ENCODE measurements around the gene NDUFS3.

Gene NDUFS3

DNA sequence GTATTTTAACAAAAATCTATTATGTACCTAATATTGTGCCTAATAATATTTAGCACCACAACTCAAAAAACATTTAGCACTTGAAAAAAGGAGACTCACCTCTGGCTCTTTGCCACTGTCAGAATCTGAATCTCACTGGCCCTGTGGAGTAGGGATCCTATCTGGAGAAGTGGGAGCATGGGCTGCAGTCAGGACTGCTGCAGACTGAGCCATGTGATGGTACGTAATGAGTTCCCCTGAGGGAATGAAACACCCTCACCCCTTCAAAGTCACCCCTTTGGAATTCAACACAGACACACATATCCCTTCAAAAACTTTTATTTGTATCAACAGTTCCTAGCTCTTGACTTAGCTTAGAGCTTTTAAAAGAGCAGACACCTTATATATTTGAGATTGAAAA, 7.0 kb upstream of the NDUFS3 start:
- Histone ChIP-seq H3K4me3 (ENCODE audit: insufficient read depth, low read depth, low read length, poor library complexity, severe bottlenecking) (no peak overlapping the region), H3K9me3 (ENCODE audit: control insufficient read depth, low read length) (no peaks in the 10 kb centered on the region), H3K36me3 (ENCODE audit: control insufficient read depth, insufficient read depth, low read length) (peaks cover 42% of the 10 kb centered on the region), H3K27ac (ENCODE audit: insufficient read depth, low read length, poor library complexity, severe bottlenecking) (no peak overlapping the region), H3K4me1 (ENCODE audit: control insufficient read depth, insufficient read depth, low read length, poor library complexity, severe bottlenecking) (no peaks in the 10 kb centered on the region), H3K27me3 (replicated peaks; ENCODE audit: control insufficient read depth, insufficient read depth, low read length, poor library complexity, severe bottlenecking) (no peaks in the 10 kb centered on the region)
- DNase-seq, result no peak

- H3K36me3 ChIP-seq (ENCODE audit: control insufficient read depth, insufficient read depth, low read length), result peaks cover 42% of the 10 kb centered on the region
- no peaks in the 10 kb centered on the region for H3K9me3 ChIP-seq (ENCODE audit: control insufficient read depth, low read length)
- no peak overlapping the region for H3K27ac ChIP-seq (ENCODE audit: insufficient read depth, low read length, poor library complexity, severe bottlenecking)
- H3K4me3 ChIP-seq (ENCODE audit: insufficient read depth, low read depth, low read length, poor library complexity, severe bottlenecking), result no peak overlapping the region
- peaks cover 7% of the 10 kb centered on the region for H3K4me1 ChIP-seq (ENCODE audit: control insufficient read depth, insufficient read depth, low read length, poor library complexity, severe bottlenecking)
- H3K27me3 ChIP-seq (replicated peaks; ENCODE audit: control insufficient read depth, insufficient read depth, low read length, poor library complexity, severe bottlenecking), result no peaks in the 10 kb centered on the region
- no peak for DNase-seq
Measured at GRCh38 chr11:47572715-47573255, 6.1 kb upstream of the NDUFS3 start.

DNA sequence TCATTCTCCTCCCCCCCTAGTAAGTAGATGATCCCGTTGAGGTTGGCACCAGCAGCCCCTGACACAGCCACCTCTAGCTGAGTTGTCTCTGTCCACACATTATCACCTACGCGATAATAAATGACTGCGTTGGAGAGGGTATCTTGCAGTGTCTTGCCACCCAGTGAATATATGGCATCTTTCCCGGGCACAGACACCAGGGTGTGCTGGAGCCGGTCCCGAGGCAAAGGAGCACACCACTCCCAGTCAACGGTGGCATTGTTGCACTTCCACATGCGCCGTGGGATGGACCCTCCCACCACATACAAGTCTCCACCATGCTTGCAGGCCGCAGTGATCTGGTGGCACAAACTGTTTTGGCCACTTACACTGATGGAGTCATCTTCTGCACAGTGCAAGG, 5.6 kb upstream of the NDUFS3 start:
- peaks cover 12% of the 10 kb centered on the region for H3K4me1 ChIP-seq (ENCODE audit: control insufficient read depth, insufficient read depth, low read length, poor library complexity, severe bottlenecking)

GRCh38 chr11:47577460-47578041, 1.3 kb upstream of the NDUFS3 start:
- Histone ChIP-seq H3K4me3 (ENCODE audit: insufficient read depth, low read depth, low read length, poor library complexity, severe bottlenecking) (no peak overlapping the region), H3K27ac (ENCODE audit: insufficient read depth, low read length, poor library complexity, severe bottlenecking) (peak overlapping the region; percentile 91), H3K36me3 (ENCODE audit: control insufficient read depth, insufficient read depth, low read length) (peaks cover 36% of the 10 kb centered on the region), H3K9me3 (ENCODE audit: control insufficient read depth, low read length) (no peaks in the 10 kb centered on the region), H3K4me1 (ENCODE audit: control insufficient read depth, insufficient read depth, low read length, poor library complexity, severe bottlenecking) (peaks cover 25% of the 10 kb centered on the region), H3K27me3 (replicated peaks; ENCODE audit: control insufficient read depth, insufficient read depth, low read length, poor library complexity, severe bottlenecking) (no peaks in the 10 kb centered on the region)
- DNase-seq, result no peak

More for the DNA sequence above, 5.6 kb upstream of the NDUFS3 start:
- Histone ChIP-seq H3K36me3 (ENCODE audit: control insufficient read depth, insufficient read depth, low read length) (peaks cover 42% of the 10 kb centered on the region), H3K9me3 (ENCODE audit: control insufficient read depth, low read length) (no peaks in the 10 kb centered on the region), H3K27me3 (replicated peaks; ENCODE audit: control insufficient read depth, insufficient read depth, low read length, poor library complexity, severe bottlenecking) (no peaks in the 10 kb centered on the region), H3K27ac (ENCODE audit: insufficient read depth, low read length, poor library complexity, severe bottlenecking) (no peak overlapping the region), H3K4me3 (ENCODE audit: insufficient read depth, low read depth, low read length, poor library complexity, severe bottlenecking) (no peak overlapping the region)
- DNase-seq, result no peak

DNA sequence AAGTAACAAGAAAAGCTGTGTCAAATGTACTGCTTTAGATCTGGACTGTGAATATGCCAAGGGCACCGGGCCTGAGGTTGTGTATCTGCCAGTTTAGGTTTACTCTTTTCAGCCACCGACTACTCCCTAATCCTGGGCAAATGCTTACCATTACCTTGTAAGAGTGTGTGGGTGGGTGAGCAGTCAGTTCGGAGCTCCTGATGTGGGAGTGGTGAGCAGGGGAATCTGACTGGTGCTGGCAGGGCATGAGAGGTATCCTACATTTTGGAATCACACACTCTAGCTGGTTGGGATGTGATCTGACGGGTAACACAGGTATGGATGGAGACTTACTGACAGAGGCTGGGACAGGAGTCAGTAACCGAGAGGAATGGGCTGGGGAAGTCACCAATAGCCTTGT, 5.0 kb downstream of the NDUFS3 start:
- Histone ChIP-seq H3K27me3 (replicated peaks; ENCODE audit: control insufficient read depth, insufficient read depth, low read length, poor library complexity, severe bottlenecking) (no peaks in the 10 kb centered on the region), H3K36me3 (ENCODE audit: control insufficient read depth, insufficient read depth, low read length) (peaks cover 35% of the 10 kb centered on the region), H3K9me3 (ENCODE audit: control insufficient read depth, low read length) (no peaks in the 10 kb centered on the region), H3K4me3 (ENCODE audit: insufficient read depth, low read depth, low read length, poor library complexity, severe bottlenecking) (no peak overlapping the region), H3K4me1 (ENCODE audit: control insufficient read depth, insufficient read depth, low read length, poor library complexity, severe bottlenecking) (peaks cover 11% of the 10 kb centered on the region), H3K27ac (ENCODE audit: insufficient read depth, low read length, poor library complexity, severe bottlenecking) (no peak overlapping the region)
- DNase-seq, result no peak

GRCh38 chr11:47586098-47586855, 7.4 kb downstream of the NDUFS3 start, which contains the start of gene FAM180B:
TSS of gene FAM180B (plus strand) at chr11:47586678. CDS start at chr11:47586769, 91 bp downstream.
- no peaks in the 10 kb centered on the region for H3K9me3 ChIP-seq (ENCODE audit: control insufficient read depth, low read length)
- no peaks in the 10 kb centered on the region for H3K4me1 ChIP-seq (ENCODE audit: control insufficient read depth, insufficient read depth, low read length, poor library complexity, severe bottlenecking)
- H3K27ac ChIP-seq (ENCODE audit: insufficient read depth, low read length, poor library complexity, severe bottlenecking), result no peak within 1 kb of the TSS
- H3K36me3 ChIP-seq (ENCODE audit: control insufficient read depth, insufficient read depth, low read length), result peaks cover 32% of the 10 kb centered on the region
- no peak within 1 kb of the TSS for H3K4me3 ChIP-seq (ENCODE audit: insufficient read depth, low read depth, low read length, poor library complexity, severe bottlenecking)
- H3K27me3 ChIP-seq (replicated peaks; ENCODE audit: control insufficient read depth, insufficient read depth, low read length, poor library complexity, severe bottlenecking), result no peaks in the 10 kb centered on the region
- no peak for DNase-seq

DNA sequence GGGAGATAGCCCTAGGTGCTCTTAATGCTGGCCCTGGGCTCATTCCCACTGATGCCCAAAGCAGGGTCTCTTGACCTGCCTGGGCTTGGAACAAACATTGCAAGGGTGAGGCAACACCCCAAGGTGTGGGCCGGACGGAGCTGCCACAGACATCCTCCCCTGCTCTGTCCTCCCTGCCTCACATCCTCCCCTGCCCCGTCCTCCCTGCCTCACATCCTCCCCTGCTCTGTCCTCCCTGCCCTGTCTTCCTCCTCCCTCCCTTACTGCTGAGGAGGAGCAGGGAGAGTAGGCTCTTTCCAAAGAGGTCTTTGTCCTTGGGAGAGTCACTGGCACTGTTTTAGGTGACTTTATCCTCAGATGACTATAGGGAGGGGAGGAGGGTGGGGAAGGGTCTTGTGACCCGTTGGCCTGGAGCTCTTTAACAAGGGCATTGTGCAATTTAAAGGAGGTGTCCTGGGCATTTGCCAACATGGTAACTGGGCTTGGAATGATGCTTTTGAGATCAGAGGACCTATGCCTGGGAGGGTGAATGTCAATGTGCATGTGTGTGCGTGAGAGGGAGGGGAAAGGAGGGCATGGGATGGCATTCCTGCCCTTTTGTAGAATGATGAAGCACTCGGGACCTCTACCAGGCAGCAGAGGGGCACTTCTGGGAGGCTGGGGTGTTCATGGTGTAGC, 8.3 kb downstream of the NDUFS3 start:
- no peaks in the 10 kb centered on the region for H3K27me3 ChIP-seq (replicated peaks; ENCODE audit: control insufficient read depth, insufficient read depth, low read length, poor library complexity, severe bottlenecking)

GRCh38 chr11:47587723-47588326, 9.0 kb downstream of the NDUFS3 start:
- no peaks in the 10 kb centered on the region for H3K9me3 ChIP-seq (ENCODE audit: control insufficient read depth, low read length)
- no peak overlapping the region for H3K4me3 ChIP-seq (ENCODE audit: insufficient read depth, low read depth, low read length, poor library complexity, severe bottlenecking)
- no peak for DNase-seq
- no peaks in the 10 kb centered on the region for H3K27me3 ChIP-seq (replicated peaks; ENCODE audit: control insufficient read depth, insufficient read depth, low read length, poor library complexity, severe bottlenecking)
- no peaks in the 10 kb centered on the region for H3K4me1 ChIP-seq (ENCODE audit: control insufficient read depth, insufficient read depth, low read length, poor library complexity, severe bottlenecking)
- no peak overlapping the region for H3K27ac ChIP-seq (ENCODE audit: insufficient read depth, low read length, poor library complexity, severe bottlenecking)
- peaks cover 16% of the 10 kb centered on the region for H3K36me3 ChIP-seq (ENCODE audit: control insufficient read depth, insufficient read depth, low read length)

More for the DNA sequence above, 8.3 kb downstream of the NDUFS3 start:
- H3K27ac ChIP-seq (ENCODE audit: insufficient read depth, low read length, poor library complexity, severe bottlenecking), result no peak overlapping the region
- no peaks in the 10 kb centered on the region for H3K4me1 ChIP-seq (ENCODE audit: control insufficient read depth, insufficient read depth, low read length, poor library complexity, severe bottlenecking)
- no peaks in the 10 kb centered on the region for H3K9me3 ChIP-seq (ENCODE audit: control insufficient read depth, low read length)
- H3K36me3 ChIP-seq (ENCODE audit: control insufficient read depth, insufficient read depth, low read length), result peaks cover 23% of the 10 kb centered on the region
- H3K4me3 ChIP-seq (ENCODE audit: insufficient read depth, low read depth, low read length, poor library complexity, severe bottlenecking), result no peak overlapping the region
- DNase-seq, result no peak

DNA sequence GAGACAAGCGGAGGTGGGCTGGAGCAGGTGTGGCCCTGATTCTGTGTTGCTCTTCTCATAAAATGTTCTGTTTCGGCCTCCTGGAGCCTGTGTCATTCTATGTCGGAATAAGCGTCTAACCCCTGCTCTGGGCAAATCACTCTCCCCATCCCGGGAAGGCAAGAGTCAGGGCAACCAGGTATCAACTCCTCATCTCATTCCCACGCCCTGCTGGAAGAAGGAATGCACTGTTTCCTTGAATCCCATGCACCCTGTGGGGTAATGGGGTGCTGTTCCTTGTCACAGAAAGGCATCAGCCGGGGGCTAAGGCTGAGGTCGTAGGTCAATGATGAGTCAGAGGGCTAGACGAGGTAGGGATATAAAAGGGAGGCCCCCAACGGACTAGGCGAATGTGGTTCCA, 10.2 kb downstream of the NDUFS3 start:
- no peak for DNase-seq
- Histone ChIP-seq H3K4me1 (ENCODE audit: control insufficient read depth, insufficient read depth, low read length, poor library complexity, severe bottlenecking) (no peaks in the 10 kb centered on the region), H3K27me3 (replicated peaks; ENCODE audit: control insufficient read depth, insufficient read depth, low read length, poor library complexity, severe bottlenecking) (peaks cover 10% of the 10 kb centered on the region), H3K27ac (ENCODE audit: insufficient read depth, low read length, poor library complexity, severe bottlenecking) (no peak overlapping the region), H3K4me3 (ENCODE audit: insufficient read depth, low read depth, low read length, poor library complexity, severe bottlenecking) (no peak overlapping the region), H3K9me3 (ENCODE audit: control insufficient read depth, low read length) (no peaks in the 10 kb centered on the region), H3K36me3 (ENCODE audit: control insufficient read depth, insufficient read depth, low read length) (peaks cover 3% of the 10 kb centered on the region)
